Fibroblast of skin of left biceps (primary cell): ENCODE data around the gene TXNDC11.

ENCODE experiments used
- DNase-seq, 2 experiments: peaks; one replicate each; pipeline ENCODE4 v3.0.0-alpha.2; 2013; ENCODE audit warnings: low read depth in 2 of 2

Gene TXNDC11

GRCh38 chr16:11675561-11676511, 66.8 kb downstream of the TXNDC11 start:
- no peak for DNase-seq

DNA sequence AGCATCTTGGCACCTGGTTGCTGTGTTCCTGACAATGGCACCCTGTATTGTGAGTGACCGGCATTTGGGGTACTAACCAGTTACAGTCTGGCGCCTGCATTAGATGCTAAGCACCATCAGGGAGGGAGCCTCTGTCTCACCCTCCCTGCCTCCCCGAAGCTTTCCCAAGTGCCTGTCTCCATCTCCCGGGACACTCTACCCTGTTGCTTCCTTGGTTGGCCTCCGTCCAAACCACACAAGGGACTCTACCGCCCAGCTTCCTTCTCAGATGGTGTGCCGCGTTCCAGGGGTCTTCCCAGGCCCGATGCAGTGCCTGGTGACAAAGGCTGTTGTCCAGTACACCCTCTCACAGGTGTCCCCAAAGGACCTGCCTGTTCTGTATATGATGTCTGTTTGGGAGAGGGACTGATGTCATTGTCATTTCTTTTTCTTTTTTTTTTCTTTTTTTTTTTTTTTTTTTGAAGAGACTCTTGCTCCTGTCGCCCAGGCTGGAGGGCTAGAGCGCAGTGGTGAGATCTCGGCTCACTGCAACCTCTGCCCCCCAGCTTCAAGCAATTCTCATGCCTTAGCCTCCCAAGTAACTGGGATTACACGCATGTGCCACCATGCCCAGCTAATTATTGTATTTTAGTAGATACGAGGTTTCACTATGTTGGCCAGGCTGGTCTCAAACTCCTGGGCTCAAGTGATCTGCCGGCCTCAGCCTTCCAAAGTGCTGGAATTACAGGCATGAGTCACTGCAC, 67.7 kb downstream of the TXNDC11 start:
- DNase-seq, result no peak

DNA sequence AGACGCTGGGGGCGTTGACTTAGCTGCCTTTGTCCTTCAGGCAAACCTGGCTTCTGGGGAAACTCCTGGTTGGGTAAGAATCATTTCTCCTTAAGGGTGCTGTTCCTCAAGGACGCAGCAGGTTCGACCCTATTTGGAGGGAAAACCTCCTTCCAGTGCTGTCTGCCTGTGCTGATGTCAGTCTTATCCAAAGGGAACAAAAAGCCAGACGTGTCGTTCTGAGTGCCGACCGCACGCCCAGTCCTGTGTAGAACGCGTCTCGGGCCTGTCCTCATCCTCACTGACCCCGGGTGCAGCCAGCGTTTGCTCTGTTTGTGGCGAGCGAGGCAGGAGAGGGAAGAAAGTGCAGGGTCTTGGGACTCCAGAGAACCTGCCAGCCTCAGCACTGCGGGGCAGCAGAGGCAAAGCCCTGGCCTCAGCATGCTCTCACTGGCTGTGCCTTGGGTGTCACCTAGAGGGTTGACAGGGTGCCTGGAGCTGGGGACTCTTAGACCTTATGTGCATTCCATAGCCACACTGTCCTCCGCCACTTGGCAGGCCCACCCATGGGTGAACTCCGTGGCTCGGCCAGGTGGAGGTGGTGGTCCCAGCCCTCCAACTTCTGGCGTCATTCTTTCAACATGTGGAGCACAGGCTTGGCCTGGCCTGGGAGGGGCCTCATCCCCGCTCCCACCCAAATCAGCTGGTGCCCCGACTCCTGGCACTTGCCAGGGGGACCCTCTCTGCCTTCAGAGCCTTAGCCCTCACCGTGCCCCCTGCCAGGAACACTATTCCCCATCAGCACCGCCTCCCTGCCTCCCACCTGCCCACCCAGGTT, 68.4 kb downstream of the TXNDC11 start:
- no peak for DNase-seq

- DNase-seq, result no peak
Observed at GRCh38 chr16:11673091-11674000, 69.3 kb downstream of the TXNDC11 start.

GRCh38 chr16:11672206-11673090, 70.2 kb downstream of the TXNDC11 start:
- DNase-seq, result no peak

DNA sequence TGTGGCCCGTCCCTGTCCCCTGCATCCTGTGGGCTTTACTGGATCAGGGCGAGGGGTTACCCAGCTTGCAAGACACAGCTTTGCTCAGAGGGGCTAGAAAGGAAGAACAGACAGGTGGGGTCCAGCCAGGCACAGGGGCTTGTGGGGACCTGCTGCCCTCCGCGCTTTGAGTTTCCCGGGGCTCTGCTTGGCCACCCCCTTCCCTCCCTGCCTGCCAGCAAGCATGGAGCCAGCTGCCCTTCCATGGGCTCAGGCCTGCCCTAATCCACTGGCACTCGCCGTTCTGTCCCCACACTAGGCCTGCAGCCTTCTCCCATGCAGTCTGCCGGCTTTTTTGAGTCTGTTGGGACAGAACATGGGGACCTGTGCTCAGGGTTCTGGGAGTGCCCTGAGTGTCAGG, 71.0 kb downstream of the TXNDC11 start:
- DNase-seq, result no peak

GRCh38 chr16:11671271-11671670, 71.4 kb downstream of the TXNDC11 start:
- no peak for DNase-seq

DNA sequence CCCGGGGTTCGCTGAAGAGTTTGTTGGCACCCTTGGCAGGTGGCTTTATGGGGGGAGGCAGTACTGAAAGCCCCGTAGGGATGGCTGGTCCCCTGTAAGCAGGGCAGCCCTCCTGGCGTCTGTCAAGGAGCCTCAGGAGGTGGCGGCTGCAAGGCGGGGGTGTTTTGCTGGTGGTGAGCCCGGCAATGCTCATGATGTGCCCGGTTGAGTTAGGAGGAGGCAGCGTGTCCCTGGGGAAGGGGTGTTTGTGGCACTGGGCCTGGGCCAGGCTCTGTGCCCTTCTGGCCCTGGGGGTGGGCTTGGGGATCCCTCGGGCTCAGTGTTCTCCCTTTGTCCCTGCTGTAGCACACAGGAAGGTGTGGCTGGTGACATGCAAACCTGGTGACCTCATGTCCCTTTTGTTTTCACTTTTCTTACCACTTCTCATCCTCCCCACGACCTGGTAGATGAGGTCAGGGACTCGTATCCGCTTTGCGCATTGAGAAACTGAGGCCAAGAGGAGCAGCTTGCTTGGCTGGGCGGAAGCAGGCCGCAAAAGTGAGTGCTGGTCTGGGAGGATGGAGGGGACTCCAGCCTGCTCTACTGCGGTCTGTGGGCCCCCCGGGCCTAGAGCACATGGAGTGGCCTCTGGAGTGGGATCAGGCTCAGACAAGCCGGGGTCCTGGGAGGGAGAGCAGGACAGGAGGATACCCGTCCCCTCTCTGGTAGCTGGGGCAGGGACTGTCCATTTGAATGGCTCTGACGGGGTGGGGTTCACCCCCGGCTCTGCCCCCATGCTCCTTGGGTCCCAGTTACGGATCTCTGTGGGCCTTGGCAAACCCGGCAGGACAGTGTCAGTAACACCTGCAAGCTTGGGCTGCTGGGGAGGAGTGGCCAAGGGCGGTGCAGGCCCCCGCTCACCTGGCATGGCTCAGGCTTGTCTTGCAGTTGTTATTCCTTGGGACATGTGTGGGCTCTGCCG, 72.2 kb downstream of the TXNDC11 start:
- no peak for DNase-seq

GRCh38 chr16:11669380-11670146, 73.1 kb downstream of the TXNDC11 start:
- DNase-seq, result no peak

DNA sequence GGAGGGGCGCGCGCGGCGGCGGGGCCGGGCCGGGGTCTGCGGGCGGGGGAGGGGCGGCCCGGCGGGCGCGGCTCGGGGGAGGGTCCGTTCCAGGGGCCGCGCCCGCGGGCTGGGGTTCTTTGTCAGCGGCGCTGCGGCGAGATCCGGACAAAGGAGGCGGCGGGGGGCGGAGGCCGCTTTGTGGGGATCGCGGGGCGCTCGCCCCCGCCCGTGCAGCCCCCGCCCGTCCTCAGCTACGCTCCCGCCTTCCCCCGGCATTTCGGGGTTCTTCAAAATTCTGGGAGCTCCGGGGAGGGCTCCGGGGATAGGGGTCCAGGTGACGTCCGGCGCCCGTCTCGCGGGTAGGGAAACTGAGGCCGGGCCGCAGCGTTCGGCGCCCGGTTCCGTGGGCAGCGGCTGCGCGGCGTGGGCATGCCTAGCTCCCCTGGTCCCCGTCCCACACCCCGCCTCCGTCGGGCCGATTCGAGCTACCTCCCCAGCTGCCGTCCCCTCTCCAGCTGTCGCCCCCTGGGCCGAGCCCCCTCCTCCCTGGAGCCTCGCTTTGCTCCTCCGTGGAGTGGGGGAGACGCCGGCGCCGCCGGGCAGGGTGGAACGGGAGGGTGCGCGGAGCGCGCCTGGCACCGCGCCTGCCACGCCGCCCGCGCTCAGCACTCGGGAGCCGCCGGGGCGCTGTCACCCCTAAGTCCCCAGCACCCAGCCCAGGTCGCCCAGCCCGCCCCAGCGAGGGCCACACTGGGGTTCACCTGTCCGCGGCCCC, 73.9 kb downstream of the TXNDC11 start:
- no peak for DNase-seq

DNA sequence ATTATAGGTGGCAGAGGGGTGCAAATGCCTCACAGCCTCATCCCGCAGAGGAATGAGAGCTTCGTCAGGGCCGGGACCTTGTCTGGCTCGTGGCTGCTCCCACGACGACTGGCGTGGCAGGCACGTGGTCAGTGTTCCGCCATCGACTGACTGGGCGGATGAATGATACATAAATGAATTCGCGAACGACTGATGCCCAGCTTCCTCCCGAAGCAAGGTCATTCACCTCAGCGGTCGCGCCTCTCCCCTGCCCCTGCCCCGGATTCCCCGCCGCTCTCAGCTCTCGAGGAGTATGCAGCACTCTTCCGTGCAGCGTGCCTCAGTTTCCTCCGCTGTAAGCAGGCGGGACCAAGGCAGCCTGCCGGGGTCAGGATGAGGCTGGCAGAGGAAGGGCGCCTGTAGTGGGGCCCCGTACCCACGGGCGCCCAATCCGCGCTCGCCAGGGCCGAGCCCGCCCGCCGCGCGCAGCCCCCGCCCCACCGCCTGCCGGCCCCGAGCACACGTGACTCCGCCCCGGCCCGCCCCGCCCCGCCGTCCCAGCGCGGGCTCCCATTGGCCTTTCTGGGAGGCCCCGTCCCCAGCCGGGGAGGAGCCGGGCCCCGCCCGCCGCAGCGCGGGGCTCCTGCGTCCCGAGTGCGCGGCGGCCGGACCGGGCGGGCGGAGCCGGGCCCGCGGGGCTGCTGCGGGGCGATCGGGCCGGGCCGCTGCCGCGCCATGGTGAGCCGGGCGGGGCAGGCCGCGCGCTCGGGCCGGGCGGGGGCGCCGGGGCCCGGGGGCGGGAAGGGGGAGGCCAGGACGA, 74.6 kb downstream of the TXNDC11 start, which contains the start of gene SNN:
Gene SNN, plus strand, starts transcription at position 632 of the 799 bp plus-strand sequence. CDS start 7,605 bp downstream, outside the sequence.
- DNase-seq, result peak; percentile 63 to 67

GRCh38 chr16:11667221-11667823, 75.3 kb downstream of the TXNDC11 start:
- no peak for DNase-seq

- DNase-seq, result no peak
Observed at GRCh38 chr16:11666103-11667055, 76.3 kb downstream of the TXNDC11 start.

DNA sequence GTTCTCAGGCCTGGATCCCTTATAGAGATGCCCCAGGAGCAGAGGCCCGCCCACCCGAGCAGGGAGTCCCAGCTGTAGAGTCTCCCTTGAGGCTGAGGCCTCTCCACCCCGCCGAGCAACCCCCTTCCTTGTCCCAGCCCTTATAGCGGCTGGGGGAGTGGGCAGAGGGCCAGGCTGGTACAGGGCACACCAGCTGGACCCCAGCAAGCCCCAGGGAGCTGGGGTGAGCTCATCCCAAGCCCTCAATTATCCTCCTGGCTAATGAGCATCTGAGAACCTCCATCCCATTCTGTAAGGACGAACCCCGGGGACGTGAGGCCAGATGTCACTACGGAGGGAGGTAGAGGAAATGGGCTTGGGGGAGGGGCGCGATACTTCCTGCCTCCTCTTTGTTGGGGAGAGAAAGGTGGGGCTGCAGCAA, 77.6 kb downstream of the TXNDC11 start:
- DNase-seq, result no peak

DNA sequence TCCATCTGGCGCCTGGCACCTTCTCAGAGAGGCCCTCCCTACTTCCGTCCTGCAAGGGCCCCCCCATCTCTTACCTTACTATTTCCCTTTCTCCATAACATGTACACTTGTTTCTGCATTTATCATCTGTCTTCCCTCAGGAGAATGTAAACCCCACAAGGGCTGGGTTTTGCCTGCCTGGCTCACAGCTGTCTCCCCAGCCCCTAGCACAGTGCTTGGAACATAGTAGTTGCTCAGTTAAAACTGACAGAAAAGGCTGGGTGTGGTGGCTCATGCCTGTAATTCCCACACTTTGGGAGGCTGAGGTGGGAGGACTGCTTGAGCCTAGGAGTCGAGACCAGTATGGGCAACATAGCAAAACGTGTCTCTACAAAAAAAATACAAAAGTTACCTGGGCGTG, 80.1 kb downstream of the TXNDC11 start:
- no peak for DNase-seq
